SK-N-SH (cell line): ENCODE data around the gene PARVA. TPM values are rescaled to one million over a fixed set of nuclear protein-coding genes. Genes with fewer than 3 reads are reported as not detected.

Experiments
- CTCF ChIA-PET: fragments of 300-600, 350-600 bp; formaldehyde crosslinking; extraction: SDS; loops from one replicate; lab custom pipeline; 2021; lab: Yijun Ruan, JAX
- POLR2A ChIA-PET: fragments of 350-600 bp; sonication (Branson Sonifier 250); formaldehyde crosslinking; extraction: SDS; loops from one replicate; lab custom pipeline; 2020; ENCODE audit warnings: antibody characterized with exemption, inconsistent platforms; lab: Yijun Ruan, JAX
- DNase-seq: peaks from one replicate; pipeline ENCODE4 v3.0.0; 2012
- H2AFZ ChIP-seq: fragments of 200-600 bp; sonication (generic); 2 replicates; pipeline ENCODE4 v1.8.1; 2016; ENCODE audit warnings: antibody characterized with exemption, mild to moderate bottlenecking, low read depth
- H3F3A ChIP-seq: fragments of 200-600 bp; sonication (generic); replicated peaks from 2 replicates; pipeline ENCODE3; 2016; ENCODE audit warnings: antibody characterized with exemption, mild to moderate bottlenecking; ENCODE audit not compliant: insufficient read depth
- H3K27ac ChIP-seq, 2 experiments: fragments of 200-500 bp in 1 of 2; fragments of 200-600 bp in 1 of 2; sonication (Bioruptor generic) in 1 of 2; sonication (generic), shearing (Covaris generic) in 1 of 2; 2 replicates each; pipeline versions ENCODE4 v1.5.1 to v1.6.1; 2014 to 2016; ENCODE audit warnings: low read depth in 2 of 2, inconsistent platforms in 1 of 2, low read length in 1 of 2, mild to moderate bottlenecking in 1 of 2, mixed read lengths in 1 of 2
- H3K27me3 ChIP-seq: fragments of 200-600 bp; sonication (generic), shearing (Covaris generic); 2 replicates; pipeline ENCODE4 v1.6.1; 2016; ENCODE audit warnings: mixed run types; ENCODE audit not compliant: insufficient read depth
- H3K36me3 ChIP-seq, 2 experiments: fragments of 200-500 bp in 1 of 2; fragments of 200-600 bp in 1 of 2; sonication (Bioruptor generic) in 1 of 2; sonication (generic) in 1 of 2; replicated peaks in 1 of 2; 2 replicates each; pipeline versions ENCODE3 to v1.5.1; 2014 to 2016; ENCODE audit warnings: low read length in 1 of 2, mild to moderate bottlenecking in 1 of 2; ENCODE audit not compliant: insufficient read depth in 2 of 2, control insufficient read depth in 1 of 2
- H3K4me1 ChIP-seq, 2 experiments: fragments of 200-500 bp in 1 of 2; fragments of 200-600 bp in 1 of 2; sonication (Bioruptor generic) in 1 of 2; sonication (generic), shearing (Covaris generic) in 1 of 2; 2 replicates each; pipeline versions ENCODE4 v1.5.1 to v1.6.1; 2014 to 2016; ENCODE audit warnings: low read depth in 1 of 2, low read length in 1 of 2, mixed run types in 1 of 2; ENCODE audit not compliant: insufficient read depth in 2 of 2, control insufficient read depth in 1 of 2
- H3K4me2 ChIP-seq: fragments of 200-600 bp; sonication (generic), shearing (Covaris generic); 2 replicates; pipeline ENCODE4 v1.6.1; 2017; ENCODE audit warnings: mixed run types
- H3K4me3 ChIP-seq, 2 experiments: fragments of 200-500 bp in 1 of 2; fragments of 200-600 bp in 1 of 2; sonication (Bioruptor generic) in 1 of 2; sonication (generic), shearing (Covaris generic) in 1 of 2; 2 replicates each; pipeline versions ENCODE4 v1.5.1 to v1.8.1; 2014 to 2016; ENCODE audit warnings: low read depth in 2 of 2, inconsistent platforms in 1 of 2, low read length in 1 of 2, mild to moderate bottlenecking in 1 of 2, mixed read lengths in 1 of 2, moderate library complexity in 1 of 2
- H3K79me2 ChIP-seq: fragments of 200-600 bp; sonication (generic); 2 replicates; pipeline ENCODE4 v1.8.1; 2017; ENCODE audit warnings: mild to moderate bottlenecking; ENCODE audit not compliant: insufficient read depth
- H3K9ac ChIP-seq: fragments of 200-600 bp; sonication (generic); 2 replicates; pipeline ENCODE4 v1.6.1; 2017; ENCODE audit warnings: mixed run types
- H3K9me2 ChIP-seq: fragments of 200-600 bp; sonication (generic); 2 replicates; pipeline ENCODE4 v1.6.1; 2017; ENCODE audit warnings: mixed run types
- H3K9me3 ChIP-seq: fragments of 200-600 bp; sonication (generic); 2 replicates; pipeline ENCODE4 v1.6.1; 2017; ENCODE audit warnings: mixed run types, mild to moderate bottlenecking, moderate library complexity
- H4K20me1 ChIP-seq: fragments of 200-600 bp; sonication (generic); 2 replicates; pipeline ENCODE4 v1.6.1; 2017; ENCODE audit warnings: mild to moderate bottlenecking, mixed run types; ENCODE audit not compliant: insufficient read depth
- EP300 ChIP-seq, 2 experiments: IDR thresholded peaks; 2 replicates each; pipeline versions ENCODE4 v1.4.0 to v1.6.1; 2012; ENCODE audit warnings: borderline replicate concordance in 1 of 2, low read depth in 1 of 2, low read length in 1 of 2
- EZH2phosphoT487 ChIP-seq: fragments of 200-600 bp; sonication (generic); IDR thresholded peaks from 2 replicates; pipeline ENCODE4 v1.6.1; 2017; ENCODE audit warnings: low read depth, mixed run types, mild to moderate bottlenecking, antibody characterized with exemption, moderate library complexity, borderline replicate concordance
- GABPA ChIP-seq: IDR thresholded peaks from 2 replicates; pipeline ENCODE4 v1.4.0; 2012; ENCODE audit warnings: low read depth, mild to moderate bottlenecking
- RFX5 ChIP-seq: IDR thresholded peaks from 2 replicates; pipeline ENCODE4 v1.6.1; 2012; ENCODE audit warnings: mild to moderate bottlenecking, improper control_type of control experiment, low read length
- RXRA ChIP-seq: IDR thresholded peaks from 2 replicates; pipeline ENCODE4 v1.4.0; 2012; ENCODE audit warnings: low read depth, mild to moderate bottlenecking, borderline replicate concordance
- SIN3A ChIP-seq: IDR thresholded peaks from 2 replicates; pipeline ENCODE4 v1.6.1; 2012; ENCODE audit warnings: low read depth, mild to moderate bottlenecking, low read length, moderate library complexity, borderline replicate concordance
- SMC3 ChIP-seq: IDR thresholded peaks from 2 replicates; pipeline ENCODE4 v1.6.1; 2012; ENCODE audit warnings: low read depth, low read length, improper control_type of control experiment
- TAF1 ChIP-seq: IDR thresholded peaks from 2 replicates; pipeline ENCODE4 v1.6.1; 2012; ENCODE audit warnings: low read depth, mild to moderate bottlenecking, low read length, moderate library complexity, borderline replicate concordance
- YY1 ChIP-seq: IDR thresholded peaks from 2 replicates; pipeline ENCODE4 v1.4.0; 2012; ENCODE audit warnings: low read depth, mild to moderate bottlenecking
- WGBS: methylation state at CpG from one replicate; pipeline ENCODE4 v1.1.6; 2017; ENCODE audit warnings: low lambda C conversion rate; 5-methylcytosine and 5-hydroxymethylcytosine counted together
- polyA plus RNA-seq, 3 experiments: library from polyadenylated mRNA; depleted of rRNA; stranded (reverse); fragments of >200 nt; gene quantifications; 2 replicates each; pipeline ENCODE4 v1.2.3, GENCODE V29; 2012
- TF ChIP-seq, protein P1 (sequence below): IDR thresholded peaks from 2 replicates; pipeline ENCODE4 v1.4.0; 2012; ENCODE audit warnings: low read depth
- TF ChIP-seq, protein P2 (sequence below): IDR thresholded peaks from 2 replicates; pipeline ENCODE4 v1.6.1; 2012; ENCODE audit warnings: mild to moderate bottlenecking, low read depth, low read length, moderate library complexity
- TF ChIP-seq, protein P3 (sequence below): fragments of 150-350 bp; IDR thresholded peaks from 2 replicates; pipeline ENCODE4 v1.6.1; 2016; ENCODE audit warnings: mild to moderate bottlenecking, low read depth, low read length
- TF ChIP-seq, protein P4 (sequence below): IDR thresholded peaks from 2 replicates; pipeline ENCODE4 v1.4.0; 2012; ENCODE audit warnings: low read depth, borderline replicate concordance

PARVA gene
- polyA plus RNA-seq, 1 of the 3 experiments (the other 2 are of a cell fraction), result 27.6 TPM

DNA sequence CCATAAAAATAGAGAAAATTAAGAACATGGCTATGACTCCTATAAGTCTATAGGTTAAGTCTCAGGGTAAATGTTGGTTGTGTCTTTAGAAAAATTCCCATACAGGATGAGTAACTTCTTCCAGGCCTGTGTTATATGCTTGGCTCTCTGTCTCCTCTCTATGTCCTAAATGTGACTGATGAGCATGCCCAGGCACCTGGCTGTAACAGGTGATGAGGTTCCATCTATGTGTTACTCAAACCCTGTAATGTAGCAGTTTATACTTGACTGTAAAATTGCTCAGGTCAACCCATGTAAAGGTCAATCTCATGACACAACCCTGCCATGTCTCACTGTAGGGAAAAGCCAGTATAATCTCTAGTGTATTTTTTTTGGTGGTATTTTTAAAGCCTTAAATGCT lies 69.5 kb downstream of the PARVA start:
- CTCF ChIA-PET, result interaction anchor here (0.6 to 1.4 kb wide), 2 partner anchors 447 to 1572 kb away, joined by 3 read pairs; no protein-coding TSS in a partner anchor
- Histone ChIP-seq H2AFZ (no peak overlapping the region), H3K9ac (no peak overlapping the region), H3K4me3 (no peak overlapping the region), H3K9me3 (no peaks in the 10 kb centered on the region), H3K4me2 (no peak overlapping the region), H3K4me1 (peaks cover 3 to 14% of the 10 kb centered on the region in 2 experiments; a peak in 3 of 4 replicates), H3K27me3 (no peaks in the 10 kb centered on the region), H4K20me1 (peaks cover 13% of the 10 kb centered on the region; the same call in 1 of the 2 replicates), H3K79me2 (peaks cover 64% of the 10 kb centered on the region), H3K27ac (no peak overlapping the region), H3K9me2 (no peaks in the 10 kb centered on the region), H3K36me3 (peaks cover 0 to 2% of the 10 kb centered on the region in 2 experiments), H3F3A (peaks cover under 1% of the 10 kb centered on the region)
- POLR2A ChIA-PET, result no interaction called here
- no peak for DNase-seq
- TF ChIP-seq TAF1 (no peak), SMC3 (no peak), EP300 (IDR thresholded peaks at IDR 0.05; ENCODE audit: borderline replicate concordance in 1 of 2, low read depth in 1 of 2, low read length in 1 of 2) (no peak)
- TF ChIP-seq, protein P1, sequence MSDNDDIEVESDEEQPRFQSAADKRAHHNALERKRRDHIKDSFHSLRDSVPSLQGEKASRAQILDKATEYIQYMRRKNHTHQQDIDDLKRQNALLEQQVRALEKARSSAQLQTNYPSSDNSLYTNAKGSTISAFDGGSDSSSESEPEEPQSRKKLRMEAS, result no peak
- TF ChIP-seq, protein P2, sequence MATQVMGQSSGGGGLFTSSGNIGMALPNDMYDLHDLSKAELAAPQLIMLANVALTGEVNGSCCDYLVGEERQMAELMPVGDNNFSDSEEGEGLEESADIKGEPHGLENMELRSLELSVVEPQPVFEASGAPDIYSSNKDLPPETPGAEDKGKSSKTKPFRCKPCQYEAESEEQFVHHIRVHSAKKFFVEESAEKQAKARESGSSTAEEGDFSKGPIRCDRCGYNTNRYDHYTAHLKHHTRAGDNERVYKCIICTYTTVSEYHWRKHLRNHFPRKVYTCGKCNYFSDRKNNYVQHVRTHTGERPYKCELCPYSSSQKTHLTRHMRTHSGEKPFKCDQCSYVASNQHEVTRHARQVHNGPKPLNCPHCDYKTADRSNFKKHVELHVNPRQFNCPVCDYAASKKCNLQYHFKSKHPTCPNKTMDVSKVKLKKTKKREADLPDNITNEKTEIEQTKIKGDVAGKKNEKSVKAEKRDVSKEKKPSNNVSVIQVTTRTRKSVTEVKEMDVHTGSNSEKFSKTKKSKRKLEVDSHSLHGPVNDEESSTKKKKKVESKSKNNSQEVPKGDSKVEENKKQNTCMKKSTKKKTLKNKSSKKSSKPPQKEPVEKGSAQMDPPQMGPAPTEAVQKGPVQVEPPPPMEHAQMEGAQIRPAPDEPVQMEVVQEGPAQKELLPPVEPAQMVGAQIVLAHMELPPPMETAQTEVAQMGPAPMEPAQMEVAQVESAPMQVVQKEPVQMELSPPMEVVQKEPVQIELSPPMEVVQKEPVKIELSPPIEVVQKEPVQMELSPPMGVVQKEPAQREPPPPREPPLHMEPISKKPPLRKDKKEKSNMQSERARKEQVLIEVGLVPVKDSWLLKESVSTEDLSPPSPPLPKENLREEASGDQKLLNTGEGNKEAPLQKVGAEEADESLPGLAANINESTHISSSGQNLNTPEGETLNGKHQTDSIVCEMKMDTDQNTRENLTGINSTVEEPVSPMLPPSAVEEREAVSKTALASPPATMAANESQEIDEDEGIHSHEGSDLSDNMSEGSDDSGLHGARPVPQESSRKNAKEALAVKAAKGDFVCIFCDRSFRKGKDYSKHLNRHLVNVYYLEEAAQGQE, result no peak
- TF ChIP-seq, protein P3, sequence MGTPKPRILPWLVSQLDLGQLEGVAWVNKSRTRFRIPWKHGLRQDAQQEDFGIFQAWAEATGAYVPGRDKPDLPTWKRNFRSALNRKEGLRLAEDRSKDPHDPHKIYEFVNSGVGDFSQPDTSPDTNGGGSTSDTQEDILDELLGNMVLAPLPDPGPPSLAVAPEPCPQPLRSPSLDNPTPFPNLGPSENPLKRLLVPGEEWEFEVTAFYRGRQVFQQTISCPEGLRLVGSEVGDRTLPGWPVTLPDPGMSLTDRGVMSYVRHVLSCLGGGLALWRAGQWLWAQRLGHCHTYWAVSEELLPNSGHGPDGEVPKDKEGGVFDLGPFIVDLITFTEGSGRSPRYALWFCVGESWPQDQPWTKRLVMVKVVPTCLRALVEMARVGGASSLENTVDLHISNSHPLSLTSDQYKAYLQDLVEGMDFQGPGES, result no peak

DNA sequence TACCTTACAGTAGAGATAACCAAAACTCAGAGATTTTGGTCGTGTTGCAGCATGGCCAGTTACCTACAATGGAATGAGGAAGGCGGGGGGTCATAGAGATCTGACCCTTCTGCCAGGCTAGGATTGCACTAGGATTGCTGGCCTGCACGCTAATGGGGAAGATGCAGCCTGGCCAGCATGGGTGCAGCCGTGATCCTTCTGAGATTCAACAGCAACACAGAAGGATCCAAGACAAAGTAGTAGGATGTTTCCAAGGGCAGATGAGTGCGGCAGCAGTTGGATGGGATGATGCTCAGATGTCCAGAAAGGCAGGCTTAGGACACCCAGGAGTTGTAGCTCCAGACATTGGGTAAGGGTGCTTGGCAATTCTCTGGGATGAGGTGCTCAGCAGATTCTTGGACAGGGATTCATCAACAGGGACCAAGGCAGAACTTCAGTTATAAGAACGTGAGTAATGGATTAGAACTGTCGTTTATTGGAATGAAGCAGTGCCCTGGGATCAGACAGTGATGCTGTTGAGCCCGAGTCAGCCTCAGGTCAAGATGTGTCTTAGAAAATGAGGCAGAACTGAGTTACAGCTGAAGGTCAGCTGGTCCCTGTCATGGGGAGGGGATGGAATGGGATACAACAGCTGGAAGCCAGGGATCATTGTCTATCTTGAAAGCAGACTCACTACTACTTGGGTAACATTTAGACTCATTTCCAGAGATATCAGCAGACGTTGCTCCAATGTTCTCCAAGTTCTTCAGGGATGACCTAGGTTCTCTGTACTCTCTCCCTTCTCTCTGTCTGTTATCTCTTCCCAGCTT lies 71.0 kb downstream of the PARVA start:
- H3K9me2 ChIP-seq, result no peaks in the 10 kb centered on the region
- H3K4me1 ChIP-seq, result peaks cover 0 to 22% of the 10 kb centered on the region in 2 experiments; a peak in 3 of 4 replicates
- H3K36me3 ChIP-seq, result peaks cover 0 to 2% of the 10 kb centered on the region in 2 experiments
- 97% methylated on average over 9 of the region's 9 CpGs for WGBS
- no peak overlapping the region for H3K27ac ChIP-seq
- H3K9me3 ChIP-seq, result no peaks in the 10 kb centered on the region
- no peaks in the 10 kb centered on the region for H3F3A ChIP-seq
- H2AFZ ChIP-seq, result no peak overlapping the region
- CTCF ChIA-PET, result interaction anchor here (0.6 to 1.2 kb wide), 2 partner anchors 52 to 159 kb away, joined by 3 read pairs; no protein-coding TSS in a partner anchor
- H4K20me1 ChIP-seq, result peaks cover 8% of the 10 kb centered on the region; the same call in 1 of the 2 replicates
- H3K4me3 ChIP-seq, result no peak overlapping the region
- no peak overlapping the region for H3K9ac ChIP-seq
- H3K27me3 ChIP-seq, result no peaks in the 10 kb centered on the region
- no peak overlapping the region for H3K4me2 ChIP-seq
- POLR2A ChIA-PET, result no interaction called here
- peaks cover 76% of the 10 kb centered on the region for H3K79me2 ChIP-seq
- DNase-seq, result no peak
- no peak for TF ChIP-seq SIN3A
- no peak for TF ChIP-seq EZH2phosphoT487
- TF ChIP-seq, protein P4, sequence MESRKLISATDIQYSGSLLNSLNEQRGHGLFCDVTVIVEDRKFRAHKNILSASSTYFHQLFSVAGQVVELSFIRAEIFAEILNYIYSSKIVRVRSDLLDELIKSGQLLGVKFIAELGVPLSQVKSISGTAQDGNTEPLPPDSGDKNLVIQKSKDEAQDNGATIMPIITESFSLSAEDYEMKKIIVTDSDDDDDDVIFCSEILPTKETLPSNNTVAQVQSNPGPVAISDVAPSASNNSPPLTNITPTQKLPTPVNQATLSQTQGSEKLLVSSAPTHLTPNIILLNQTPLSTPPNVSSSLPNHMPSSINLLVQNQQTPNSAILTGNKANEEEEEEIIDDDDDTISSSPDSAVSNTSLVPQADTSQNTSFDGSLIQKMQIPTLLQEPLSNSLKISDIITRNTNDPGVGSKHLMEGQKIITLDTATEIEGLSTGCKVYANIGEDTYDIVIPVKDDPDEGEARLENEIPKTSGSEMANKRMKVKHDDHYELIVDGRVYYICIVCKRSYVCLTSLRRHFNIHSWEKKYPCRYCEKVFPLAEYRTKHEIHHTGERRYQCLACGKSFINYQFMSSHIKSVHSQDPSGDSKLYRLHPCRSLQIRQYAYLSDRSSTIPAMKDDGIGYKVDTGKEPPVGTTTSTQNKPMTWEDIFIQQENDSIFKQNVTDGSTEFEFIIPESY, result no peak
- no peak for TF ChIP-seq SMC3
- TF ChIP-seq GABPA, result no peak
- TF ChIP-seq RXRA, result no peak
- TF ChIP-seq, protein P2, result no peak
- no peak for TF ChIP-seq YY1
- no peak for TF ChIP-seq RFX5
